NCI-H1105 (cell line): ENCODE data around the gene KIF5B.

Experiments
- DNase-seq: peaks from one replicate; lab custom pipeline; 2025; lab: John Stamatoyannopoulos, UW

KIF5B gene

DNA sequence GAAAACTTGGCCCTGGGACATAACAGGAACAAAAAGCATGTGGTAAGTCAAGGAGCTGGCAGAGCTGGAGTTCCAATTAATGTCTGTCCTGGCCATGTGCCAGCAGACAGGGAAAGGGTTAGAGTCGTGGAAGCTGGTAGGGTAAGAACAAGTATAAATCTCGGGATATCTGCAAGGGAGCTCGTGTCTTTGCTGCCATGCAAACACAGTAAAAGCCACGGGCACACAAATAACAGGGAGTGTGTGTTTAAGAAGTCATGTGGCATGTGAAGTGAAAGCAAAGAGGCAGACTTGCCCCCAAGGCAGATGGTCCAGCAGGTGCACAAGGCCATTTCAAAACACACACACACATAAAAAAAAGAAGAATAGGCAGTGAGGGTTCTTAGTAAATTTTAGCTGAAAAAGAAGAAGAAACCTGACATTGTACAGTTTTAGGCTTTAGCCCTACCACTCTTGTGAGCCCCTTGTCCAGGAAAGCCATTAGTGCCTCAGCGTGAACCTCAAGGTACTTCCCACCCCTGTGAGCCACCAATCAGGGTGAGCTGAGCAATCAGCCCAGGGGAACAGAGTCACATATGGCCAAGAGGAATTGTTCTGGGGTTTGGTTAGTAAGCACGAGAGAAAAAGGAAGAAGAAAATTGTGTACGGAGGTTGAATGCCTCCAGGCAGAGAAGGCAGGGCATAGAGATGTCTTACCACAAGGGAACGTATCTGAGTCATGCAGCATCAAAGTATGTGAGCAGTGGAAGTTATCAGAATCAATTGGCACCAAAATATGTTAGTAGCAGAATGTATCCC is 94.7 kb downstream of the KIF5B start:
- DNase-seq, result peak; percentile 65

GRCh38 chr10:31959461-31960173 is 96.6 kb downstream of the KIF5B start:
- DNase-seq, result no peak
